HG03108 (cell line): ENCODE measurements around the gene SVOPL.
"Not testable (repeated sequence)": the region's sequence is repeated elsewhere in the genome, so short reads cannot be mapped to it uniquely, and the experiment has no call there.

Source experiments
- ATAC-seq: cut with Tn5 transposase; IDR thresholded peaks from one replicate; pipeline ENCODE4 v1.9.1; 2021; ENCODE audit warnings: moderate library complexity; ENCODE audit not compliant: unreplicated experiment

Gene SVOPL, protein sequence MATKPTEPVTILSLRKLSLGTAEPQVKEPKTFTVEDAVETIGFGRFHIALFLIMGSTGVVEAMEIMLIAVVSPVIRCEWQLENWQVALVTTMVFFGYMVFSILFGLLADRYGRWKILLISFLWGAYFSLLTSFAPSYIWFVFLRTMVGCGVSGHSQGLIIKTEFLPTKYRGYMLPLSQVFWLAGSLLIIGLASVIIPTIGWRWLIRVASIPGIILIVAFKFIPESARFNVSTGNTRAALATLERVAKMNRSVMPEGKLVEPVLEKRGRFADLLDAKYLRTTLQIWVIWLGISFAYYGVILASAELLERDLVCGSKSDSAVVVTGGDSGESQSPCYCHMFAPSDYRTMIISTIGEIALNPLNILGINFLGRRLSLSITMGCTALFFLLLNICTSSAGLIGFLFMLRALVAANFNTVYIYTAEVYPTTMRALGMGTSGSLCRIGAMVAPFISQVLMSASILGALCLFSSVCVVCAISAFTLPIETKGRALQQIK

GRCh38 chr7:138700857-138701536 lies at the start of gene SVOPL:
Gene SVOPL, minus strand, starts transcription at chr7:138701362. Its CDS starts 22,317 bp downstream, at chr7:138679045.
- ATAC-seq: no peak

DNA sequence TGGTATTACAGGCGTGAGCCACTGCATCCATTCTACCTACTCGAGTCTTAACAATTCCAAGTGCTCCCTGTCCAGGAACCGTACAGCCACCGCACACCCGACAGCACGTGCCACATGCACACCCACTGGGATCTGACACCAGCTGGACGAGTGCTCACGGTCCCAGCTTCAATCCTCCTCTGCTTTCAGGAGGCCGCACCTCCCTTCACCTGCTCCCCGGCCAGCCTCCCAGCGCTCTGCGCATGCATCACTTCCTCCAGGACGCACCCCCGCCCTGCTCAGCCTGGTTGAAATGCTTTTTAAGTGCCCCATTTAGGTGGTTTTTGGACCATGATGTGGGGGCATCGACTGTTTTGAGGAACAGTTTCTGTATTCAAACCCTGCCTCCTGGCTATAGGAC lies 49.3 kb upstream of the SVOPL start:
- no peak for ATAC-seq

DNA sequence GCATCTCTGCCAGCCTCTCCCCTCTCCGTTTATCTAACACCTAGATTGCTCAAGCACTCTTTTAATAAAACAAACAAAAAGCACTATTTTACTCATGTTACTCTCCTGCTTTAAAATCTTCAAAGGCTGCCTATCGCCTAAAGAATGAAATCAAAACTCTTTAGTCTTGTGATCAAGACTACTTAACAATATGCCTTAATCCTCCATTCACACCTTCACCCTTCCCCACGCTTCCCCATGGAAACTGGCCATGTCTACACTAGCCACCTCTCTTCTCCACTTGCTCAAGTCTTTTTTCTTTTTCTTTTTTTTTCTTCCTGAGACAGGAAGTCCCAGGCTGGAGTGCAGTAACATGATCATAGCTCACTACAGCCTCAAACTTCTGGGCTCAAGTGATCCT lies 48.8 kb upstream of the SVOPL start:
- no peak for ATAC-seq

- no peak for ATAC-seq
Measured at GRCh38 chr7:138748666-138749065, 47.5 kb upstream of the SVOPL start.

DNA sequence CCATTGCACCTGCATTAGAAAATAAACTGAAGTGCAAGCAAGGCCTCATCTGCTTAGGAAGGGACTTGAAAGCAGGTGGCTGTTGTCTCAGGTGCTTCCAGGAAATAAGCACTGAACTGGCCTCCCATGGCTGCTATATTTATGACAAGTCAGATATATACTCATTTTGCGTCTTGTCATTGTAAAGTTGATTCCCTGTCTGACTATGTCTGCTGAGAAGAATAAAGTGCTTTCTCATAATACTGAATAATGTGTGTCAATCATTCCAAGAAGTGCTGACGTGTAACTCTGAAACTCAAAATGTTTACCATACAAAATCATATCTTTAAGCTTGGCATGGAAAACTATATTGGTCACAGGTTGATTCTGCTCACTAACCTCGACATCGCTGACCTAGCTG lies 44.9 kb upstream of the SVOPL start:
- no peak for ATAC-seq

GRCh38 chr7:138745189-138745588 lies 44.0 kb upstream of the SVOPL start:
- ATAC-seq: no peak

DNA sequence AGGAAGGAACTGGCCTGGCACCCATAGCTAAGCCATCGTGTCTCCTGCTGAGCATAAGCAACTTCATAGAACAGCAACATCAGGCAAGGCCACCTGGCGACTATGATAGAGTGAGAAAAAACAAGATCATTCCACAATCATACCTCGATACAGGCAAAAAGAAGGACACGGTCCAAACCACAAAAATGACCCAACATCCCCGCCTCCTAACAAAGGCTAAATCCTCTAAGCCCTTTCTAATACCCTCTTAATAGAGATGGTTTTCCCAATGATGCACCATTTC lies 40.2 kb upstream of the SVOPL start:
- no peak for ATAC-seq

DNA sequence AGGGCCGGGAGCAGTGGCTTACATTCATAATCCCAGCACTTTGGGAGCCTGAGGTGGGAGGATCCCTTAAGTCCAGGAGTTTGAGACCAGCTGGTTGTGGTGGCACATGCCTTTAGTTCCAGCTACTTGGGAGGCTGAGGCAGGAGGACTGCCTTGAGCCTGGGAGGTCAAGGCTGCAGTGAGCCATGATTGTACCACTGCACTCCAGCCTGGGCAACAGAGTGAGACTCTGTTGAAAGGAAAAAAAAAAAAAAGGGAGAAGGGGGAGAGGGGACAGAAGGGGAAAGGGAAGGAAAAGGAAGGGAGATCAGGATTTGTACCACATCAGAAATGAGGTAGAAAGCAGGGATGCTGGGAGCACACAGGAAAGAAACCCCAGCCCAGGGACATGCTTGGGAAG lies 38.7 kb upstream of the SVOPL start:
- ATAC-seq: no peak

GRCh38 chr7:138738551-138739335 lies 37.6 kb upstream of the SVOPL start:
- no peak for ATAC-seq

DNA sequence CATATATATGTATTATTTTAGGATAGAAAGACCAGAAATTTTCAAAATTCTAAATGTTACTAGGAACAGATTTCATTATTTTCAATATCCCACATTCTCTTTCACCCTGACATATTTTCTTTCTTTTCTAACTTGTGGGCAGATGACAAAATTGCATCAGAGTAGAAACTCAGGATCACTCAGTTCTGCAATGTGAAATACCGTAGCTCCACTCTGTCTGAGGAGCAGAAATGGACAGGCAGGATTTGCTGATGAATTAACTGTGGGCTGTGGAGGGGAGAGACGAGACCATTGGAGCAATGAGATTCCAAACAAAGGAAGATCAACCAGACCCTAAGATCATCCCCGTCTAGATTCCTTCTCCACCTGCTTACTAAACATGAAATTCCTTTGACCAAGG lies 37.0 kb upstream of the SVOPL start:
- no peak for ATAC-seq

GRCh38 chr7:138735399-138735798 lies 34.2 kb upstream of the SVOPL start:
- no peak for ATAC-seq

- ATAC-seq: not testable (repeated sequence)
Measured at GRCh38 chr7:138731733-138732132, 30.6 kb upstream of the SVOPL start.

DNA sequence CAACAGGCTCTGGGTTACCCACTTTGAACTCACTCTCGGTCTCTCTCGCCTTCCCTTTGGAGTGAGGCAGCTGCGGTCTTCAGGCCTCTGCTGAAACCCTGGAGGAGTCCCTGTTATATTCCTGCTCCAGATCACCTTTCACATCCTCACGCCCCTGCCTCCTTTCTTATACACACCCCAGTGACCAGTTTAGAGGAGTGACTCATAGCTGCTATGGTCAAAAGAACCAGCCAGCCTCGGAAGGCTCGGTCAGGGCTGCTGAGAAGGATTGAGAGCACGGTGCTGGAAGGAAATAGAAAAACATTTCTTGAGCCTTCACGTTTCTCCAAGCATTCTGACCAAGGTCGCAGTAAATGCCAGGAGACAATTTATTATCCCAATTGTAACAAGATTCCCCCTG lies 28.3 kb upstream of the SVOPL start:
- no peak for ATAC-seq

GRCh38 chr7:138727336-138728099 lies 26.4 kb upstream of the SVOPL start:
- ATAC-seq: no peak

- ATAC-seq: no peak
Measured at GRCh38 chr7:138726288-138726687, 25.1 kb upstream of the SVOPL start.

DNA sequence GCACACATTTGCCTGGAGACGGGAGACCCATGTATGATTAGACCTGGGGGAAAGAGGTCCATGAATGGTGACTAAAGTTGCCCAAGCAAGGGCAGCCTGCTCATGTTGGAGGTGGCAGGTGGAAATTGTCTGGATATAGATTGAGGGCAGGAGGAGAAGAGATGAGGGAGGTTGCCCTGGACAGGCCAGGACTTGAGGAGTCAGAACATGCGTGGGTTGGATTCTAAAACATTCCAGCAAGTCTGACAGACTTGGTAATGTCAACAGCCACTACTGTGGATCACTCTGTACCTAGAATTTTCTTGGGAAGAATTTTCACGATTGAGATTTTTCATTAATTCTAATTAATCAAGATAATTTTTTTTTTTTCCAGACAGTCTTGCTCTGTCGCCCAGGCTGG lies 19.1 kb upstream of the SVOPL start:
- ATAC-seq: no peak

DNA sequence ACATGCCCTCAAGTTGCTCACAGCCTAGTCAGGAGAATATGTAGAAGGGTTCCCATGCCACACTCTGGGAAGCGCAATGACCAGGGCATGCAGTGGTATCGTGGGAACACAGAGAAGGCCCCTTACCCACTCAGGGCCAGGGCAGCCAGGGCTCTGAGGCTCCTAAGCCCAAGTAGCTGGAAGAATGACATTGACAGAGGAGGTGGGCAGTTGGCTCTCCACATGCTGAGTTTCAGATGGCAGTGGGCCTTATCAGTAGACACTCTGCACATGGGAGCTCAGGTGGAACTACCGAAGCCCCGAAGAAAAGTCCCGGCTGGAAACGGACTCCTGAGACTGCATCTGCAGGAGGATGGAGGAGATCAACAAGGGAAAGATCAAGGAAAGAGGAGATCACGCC lies 15.7 kb upstream of the SVOPL start:
- ATAC-seq: no peak

DNA sequence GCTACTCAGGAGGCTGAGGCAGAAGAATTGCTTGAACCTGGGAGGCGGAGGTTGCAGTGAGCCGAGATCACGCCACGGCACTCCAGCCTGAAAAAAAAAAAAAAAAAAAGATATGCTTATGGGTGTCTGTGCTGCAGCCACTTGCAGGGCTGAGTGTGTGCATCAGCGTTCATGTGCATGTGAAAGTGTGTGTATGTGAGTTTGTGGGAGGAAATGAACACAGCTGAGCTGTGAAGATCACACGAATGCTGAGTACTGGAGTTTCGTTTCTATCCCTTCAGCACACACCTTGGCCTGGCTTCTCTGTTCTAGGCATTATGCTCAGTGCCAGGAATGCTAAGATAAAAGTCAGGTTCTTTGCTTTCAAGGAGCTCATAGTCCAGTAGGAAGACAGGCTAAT lies 12.0 kb upstream of the SVOPL start:
- no peak for ATAC-seq

DNA sequence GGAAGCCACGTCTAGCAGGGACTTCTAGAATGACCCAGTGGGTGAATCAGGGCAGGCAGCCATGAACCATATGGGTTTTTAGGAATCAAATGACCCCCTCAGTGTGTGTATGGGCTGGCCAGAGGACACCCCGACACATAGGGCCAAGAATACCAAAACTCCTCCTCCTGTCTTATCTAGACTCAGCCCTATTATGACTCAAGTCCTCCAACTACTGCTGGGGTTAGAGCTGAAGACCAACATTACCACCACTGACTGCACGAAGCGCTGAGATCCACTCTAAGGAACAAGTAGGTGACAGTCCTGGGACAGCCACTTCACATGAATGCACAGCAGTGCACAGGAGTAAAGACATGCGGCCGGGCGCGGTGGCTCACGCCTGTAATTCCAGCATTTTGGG lies 11.5 kb upstream of the SVOPL start:
- ATAC-seq: no peak

- ATAC-seq: no peak
Measured at GRCh38 chr7:138710536-138711385, 9.6 kb upstream of the SVOPL start.
